ENCODE measurements around the gene GDNF. TPM values are rescaled to one million over a fixed set of nuclear protein-coding genes. Genes with fewer than 3 reads are reported as not detected.
A peak's percentile ranks its signal among the peaks of the same experiment; 100 is the strongest.

Gene GDNF
- total RNA-seq, 1 experiment from 2014 or later: not detected

DNA sequence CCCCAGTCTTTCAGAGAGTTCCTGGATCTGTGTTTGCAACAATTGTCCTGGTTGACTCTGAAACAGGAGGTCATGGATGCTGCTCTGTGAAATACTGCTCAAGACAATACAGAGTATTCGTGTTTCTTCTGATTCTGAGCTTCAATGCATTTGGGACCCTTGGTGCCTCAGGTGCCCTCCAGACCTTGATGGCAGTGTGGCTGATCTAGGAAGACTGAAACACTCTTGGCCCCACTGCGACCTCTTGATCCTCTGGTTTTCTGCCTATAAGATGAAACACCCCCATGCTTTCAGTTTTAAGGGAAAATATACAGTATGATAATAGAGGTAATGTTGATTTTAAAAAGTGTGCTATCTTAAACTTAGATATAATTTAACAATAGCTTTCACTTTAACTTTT is 67.6 kb downstream of the GDNF start:
- TF ChIP-seq, protein P1, sequence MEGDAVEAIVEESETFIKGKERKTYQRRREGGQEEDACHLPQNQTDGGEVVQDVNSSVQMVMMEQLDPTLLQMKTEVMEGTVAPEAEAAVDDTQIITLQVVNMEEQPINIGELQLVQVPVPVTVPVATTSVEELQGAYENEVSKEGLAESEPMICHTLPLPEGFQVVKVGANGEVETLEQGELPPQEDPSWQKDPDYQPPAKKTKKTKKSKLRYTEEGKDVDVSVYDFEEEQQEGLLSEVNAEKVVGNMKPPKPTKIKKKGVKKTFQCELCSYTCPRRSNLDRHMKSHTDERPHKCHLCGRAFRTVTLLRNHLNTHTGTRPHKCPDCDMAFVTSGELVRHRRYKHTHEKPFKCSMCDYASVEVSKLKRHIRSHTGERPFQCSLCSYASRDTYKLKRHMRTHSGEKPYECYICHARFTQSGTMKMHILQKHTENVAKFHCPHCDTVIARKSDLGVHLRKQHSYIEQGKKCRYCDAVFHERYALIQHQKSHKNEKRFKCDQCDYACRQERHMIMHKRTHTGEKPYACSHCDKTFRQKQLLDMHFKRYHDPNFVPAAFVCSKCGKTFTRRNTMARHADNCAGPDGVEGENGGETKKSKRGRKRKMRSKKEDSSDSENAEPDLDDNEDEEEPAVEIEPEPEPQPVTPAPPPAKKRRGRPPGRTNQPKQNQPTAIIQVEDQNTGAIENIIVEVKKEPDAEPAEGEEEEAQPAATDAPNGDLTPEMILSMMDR (IDR thresholded peaks at IDR 0.05): no peak
- TF ChIP-seq, protein P2, sequence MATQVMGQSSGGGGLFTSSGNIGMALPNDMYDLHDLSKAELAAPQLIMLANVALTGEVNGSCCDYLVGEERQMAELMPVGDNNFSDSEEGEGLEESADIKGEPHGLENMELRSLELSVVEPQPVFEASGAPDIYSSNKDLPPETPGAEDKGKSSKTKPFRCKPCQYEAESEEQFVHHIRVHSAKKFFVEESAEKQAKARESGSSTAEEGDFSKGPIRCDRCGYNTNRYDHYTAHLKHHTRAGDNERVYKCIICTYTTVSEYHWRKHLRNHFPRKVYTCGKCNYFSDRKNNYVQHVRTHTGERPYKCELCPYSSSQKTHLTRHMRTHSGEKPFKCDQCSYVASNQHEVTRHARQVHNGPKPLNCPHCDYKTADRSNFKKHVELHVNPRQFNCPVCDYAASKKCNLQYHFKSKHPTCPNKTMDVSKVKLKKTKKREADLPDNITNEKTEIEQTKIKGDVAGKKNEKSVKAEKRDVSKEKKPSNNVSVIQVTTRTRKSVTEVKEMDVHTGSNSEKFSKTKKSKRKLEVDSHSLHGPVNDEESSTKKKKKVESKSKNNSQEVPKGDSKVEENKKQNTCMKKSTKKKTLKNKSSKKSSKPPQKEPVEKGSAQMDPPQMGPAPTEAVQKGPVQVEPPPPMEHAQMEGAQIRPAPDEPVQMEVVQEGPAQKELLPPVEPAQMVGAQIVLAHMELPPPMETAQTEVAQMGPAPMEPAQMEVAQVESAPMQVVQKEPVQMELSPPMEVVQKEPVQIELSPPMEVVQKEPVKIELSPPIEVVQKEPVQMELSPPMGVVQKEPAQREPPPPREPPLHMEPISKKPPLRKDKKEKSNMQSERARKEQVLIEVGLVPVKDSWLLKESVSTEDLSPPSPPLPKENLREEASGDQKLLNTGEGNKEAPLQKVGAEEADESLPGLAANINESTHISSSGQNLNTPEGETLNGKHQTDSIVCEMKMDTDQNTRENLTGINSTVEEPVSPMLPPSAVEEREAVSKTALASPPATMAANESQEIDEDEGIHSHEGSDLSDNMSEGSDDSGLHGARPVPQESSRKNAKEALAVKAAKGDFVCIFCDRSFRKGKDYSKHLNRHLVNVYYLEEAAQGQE (IDR thresholded peaks at IDR 0.05; ENCODE audit: insufficient read depth in 1 of 2, low read depth in 2 of 2, low read length in 1 of 2): no peak
- no peak for TF ChIP-seq POLR2AphosphoS5 (IDR thresholded peaks at IDR 0.05; ENCODE audit: low read depth, low read length)
- TF ChIP-seq SIN3A (IDR thresholded peaks at IDR 0.05; ENCODE audit: borderline replicate concordance, insufficient read depth, low read depth, low read length): no peak
- TF ChIP-seq TCF7L2 (IDR thresholded peaks at IDR 0.05; ENCODE audit: low read depth, low read length): no peak
- H3K9me3 ChIP-seq (ENCODE audit: control insufficient read depth, insufficient read depth, low read depth, low read length): no peaks in the 10 kb centered on the region
- DNase-seq (ENCODE audit: low read depth, low spot score) (no peak), ATAC-seq (no peak; the same call in 1 of the 2 replicates)
- ChIA-PET CTCF (no interaction called here), POLR2A (no interaction called here)
- no peak overlapping the region for H3K27ac ChIP-seq (ENCODE audit: low read length)
- no peaks in the 10 kb centered on the region for H3K36me3 ChIP-seq (ENCODE audit: control insufficient read depth, insufficient read depth, low read length)
- no TSS peak for BruUV-seq (replicated peaks)
- no peaks in the 10 kb centered on the region for H3K4me1 ChIP-seq (ENCODE audit: control insufficient read depth, insufficient read depth, low read length)
- H3K4me3 ChIP-seq (ENCODE audit: low read depth in 2 of 2, low read length in 2 of 2): no peak overlapping the region
- no peaks in the 10 kb centered on the region for H3K27me3 ChIP-seq (ENCODE audit: control insufficient read depth, insufficient read depth, low read length)
- intact Hi-C loops (cut with micrococcal nuclease; ENCODE audit: unreplicated experiment) (loop anchor here (10.0 kb wide), 1 partner anchor 413 kb away; no protein-coding TSS in a partner anchor), in situ Hi-C loops (cut with HindIII; ENCODE audit: low pct_unique_long_range_greater_than_20kb, low sequenced_read_pairs) (no loop called here)

DNA sequence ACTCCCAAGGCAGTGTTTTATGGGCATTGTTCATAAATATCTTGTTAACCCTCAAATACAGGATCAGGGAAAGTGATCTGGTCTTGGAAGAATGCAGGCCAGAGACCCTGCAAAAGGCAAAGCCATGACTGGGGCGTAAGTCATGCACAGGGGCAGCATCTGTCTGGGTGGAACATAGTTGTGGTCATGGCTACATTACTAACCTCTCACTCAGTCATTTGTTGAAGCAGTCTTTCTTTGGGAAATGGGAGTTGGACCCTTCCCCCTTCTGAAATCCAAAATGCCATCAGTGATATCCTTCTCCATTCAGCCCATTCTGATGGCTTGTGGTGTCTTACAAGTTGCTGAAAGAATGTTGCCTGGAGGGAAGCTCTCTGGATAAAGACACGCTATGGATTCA is 68.1 kb downstream of the GDNF start:
- intact Hi-C loops (cut with micrococcal nuclease; ENCODE audit: unreplicated experiment): loop anchor here (10.0 kb wide), 1 partner anchor 413 kb away; no protein-coding TSS in a partner anchor
- DNase-seq (ENCODE audit: low read depth, low spot score): no peak

More for the DNA sequence above, 68.1 kb downstream of the GDNF start:
- no TSS peak for BruUV-seq (replicated peaks)
- TF ChIP-seq POLR2AphosphoS5 (IDR thresholded peaks at IDR 0.05; ENCODE audit: low read depth, low read length): no peak
- TF ChIP-seq, protein P2 (IDR thresholded peaks at IDR 0.05; ENCODE audit: insufficient read depth in 1 of 2, low read depth in 2 of 2, low read length in 1 of 2): no peak
- TF ChIP-seq, protein P1 (IDR thresholded peaks at IDR 0.05): no peak
- no peak for TF ChIP-seq SIN3A (IDR thresholded peaks at IDR 0.05; ENCODE audit: borderline replicate concordance, insufficient read depth, low read depth, low read length)
- no peak for TF ChIP-seq TCF7L2 (IDR thresholded peaks at IDR 0.05; ENCODE audit: low read depth, low read length)
- in situ Hi-C loops (cut with HindIII; ENCODE audit: low pct_unique_long_range_greater_than_20kb, low sequenced_read_pairs): no loop called here
- peak; percentile 68 for ATAC-seq
- ChIA-PET CTCF (no interaction called here), POLR2A (no interaction called here)
- H3K27ac ChIP-seq (ENCODE audit: low read length): no peak overlapping the region
- H3K4me1 ChIP-seq (ENCODE audit: control insufficient read depth, insufficient read depth, low read length): no peaks in the 10 kb centered on the region
- H3K9me3 ChIP-seq (ENCODE audit: control insufficient read depth, insufficient read depth, low read depth, low read length): no peaks in the 10 kb centered on the region
- no peak overlapping the region for H3K4me3 ChIP-seq (ENCODE audit: low read depth in 2 of 2, low read length in 2 of 2)
- no peaks in the 10 kb centered on the region for H3K27me3 ChIP-seq (ENCODE audit: control insufficient read depth, insufficient read depth, low read length)
- no peaks in the 10 kb centered on the region for H3K36me3 ChIP-seq (ENCODE audit: control insufficient read depth, insufficient read depth, low read length)

All from Panc1 (cell line).